Progenitor cell of endocrine pancreas (in vitro differentiated cells): Measurements from ENCODE around the gene SIGLEC12. TPM values are rescaled to one million over a fixed set of nuclear protein-coding genes. Genes with fewer than 3 reads are reported as not detected.
"Not testable (repeated sequence)": the region's sequence is repeated elsewhere in the genome, so short reads cannot be mapped to it uniquely, and the experiment has no call there.

ENCODE experiments used
- DNase-seq: peaks from one replicate; pipeline ENCODE4 v3.0.0; 2021; ENCODE audit warnings: low spot score; ENCODE audit not compliant: unreplicated experiment
- H3K27ac Mint-ChIP-seq: 2 replicates; pipeline ENCODE4 v1.8.0; 2021; ENCODE audit warnings: mild to moderate bottlenecking, moderate library complexity, mixed read lengths
- H3K27me3 Mint-ChIP-seq: 2 replicates; pipeline ENCODE4 v1.8.0; 2021; ENCODE audit warnings: mixed read lengths
- H3K36me3 Mint-ChIP-seq: 2 replicates; pipeline ENCODE4 v1.8.0; 2022; ENCODE audit warnings: mixed read lengths; ENCODE audit not compliant: insufficient read depth
- H3K4me1 Mint-ChIP-seq: 2 replicates; pipeline ENCODE4 v1.8.0; 2021; ENCODE audit warnings: low read depth, mixed read lengths
- H3K4me3 Mint-ChIP-seq: 2 replicates; pipeline ENCODE4 v1.8.0; 2021; ENCODE audit warnings: low read depth, mild to moderate bottlenecking, moderate library complexity, mixed read lengths
- H3K9me3 Mint-ChIP-seq: 2 replicates; pipeline ENCODE4 v1.8.0; 2021; ENCODE audit warnings: low read depth, mixed read lengths
- CTCF ChIP-seq: fragments of 200-600 bp; sonication (generic); IDR thresholded peaks from one replicate; pipeline ENCODE4 v1.5.0; 2021; ENCODE audit warnings: antibody characterized with exemption, mild to moderate bottlenecking; ENCODE audit not compliant: unreplicated experiment
- total RNA-seq: library from RNA; stranded (reverse); gene quantifications from 2 replicates; pipeline ENCODE4 v1.2.1, GENCODE V29; 2021

Gene SIGLEC12
- total RNA-seq, 1 donor from 2014 or later, result not detected

- Mint-ChIP-seq H3K4me3 (no peak overlapping the region), H3K9me3 (no peaks in the 10 kb centered on the region), H3K4me1 (no peaks in the 10 kb centered on the region), H3K27ac (no peak overlapping the region), H3K36me3 (no peaks in the 10 kb centered on the region), H3K27me3 (peaks cover 67% of the 10 kb centered on the region)
- no peak for TF ChIP-seq CTCF
- DNase-seq, result no peak
Measured at GRCh38 chr19:51467864-51468544, 33.6 kb downstream of the SIGLEC12 start.

- TF ChIP-seq CTCF, result no peak
- Mint-ChIP-seq H3K36me3 (no peaks in the 10 kb centered on the region), H3K27ac (no peak overlapping the region), H3K9me3 (no peaks in the 10 kb centered on the region), H3K4me3 (no peak overlapping the region), H3K4me1 (no peaks in the 10 kb centered on the region), H3K27me3 (peaks cover 59% of the 10 kb centered on the region)
- no peak for DNase-seq
Measured at GRCh38 chr19:51466723-51467122, 34.9 kb downstream of the SIGLEC12 start.

- H3K4me1 Mint-ChIP-seq, H3K4me3 Mint-ChIP-seq, H3K36me3 Mint-ChIP-seq, H3K27ac Mint-ChIP-seq, DNase-seq, H3K9me3 Mint-ChIP-seq: not testable (repeated sequence)
- peaks cover 56% of the 10 kb centered on the region for H3K27me3 Mint-ChIP-seq
Measured at GRCh38 chr19:51463976-51464581, 37.5 kb downstream of the SIGLEC12 start.

GRCh38 chr19:51462681-51463080 lies 38.9 kb downstream of the SIGLEC12 start:
- no peaks in the 10 kb centered on the region for H3K9me3 Mint-ChIP-seq
- peaks cover 46% of the 10 kb centered on the region for H3K27me3 Mint-ChIP-seq
- no peaks in the 10 kb centered on the region for H3K4me1 Mint-ChIP-seq
- TF ChIP-seq CTCF, result no peak
- H3K27ac Mint-ChIP-seq, result no peak overlapping the region
- H3K36me3 Mint-ChIP-seq, result no peaks in the 10 kb centered on the region
- H3K4me3 Mint-ChIP-seq, result no peak overlapping the region
- DNase-seq, result no peak

- TF ChIP-seq CTCF, result no peak
- Mint-ChIP-seq H3K4me1 (no peaks in the 10 kb centered on the region), H3K9me3 (no peaks in the 10 kb centered on the region), H3K36me3 (no peaks in the 10 kb centered on the region), H3K27ac (no peak overlapping the region), H3K27me3 (peaks cover 42% of the 10 kb centered on the region), H3K4me3 (no peak overlapping the region)
- DNase-seq, result no peak
Measured at GRCh38 chr19:51462276-51462675, 39.3 kb downstream of the SIGLEC12 start.

- Mint-ChIP-seq H3K27me3 (peaks cover 38% of the 10 kb centered on the region), H3K9me3 (no peaks in the 10 kb centered on the region), H3K27ac (no peak overlapping the region), H3K4me1 (no peaks in the 10 kb centered on the region), H3K4me3 (no peak overlapping the region), H3K36me3 (no peaks in the 10 kb centered on the region)
- TF ChIP-seq CTCF, result no peak
- no peak for DNase-seq
Measured at GRCh38 chr19:51461723-51462161, 39.9 kb downstream of the SIGLEC12 start.
